Mucosa of stomach (tissue), 1 donor: ENCODE data around the gene DOLPP1.

Source experiments
- H3K27me3 ChIP-seq: one replicate; pipeline ENCODE4 v1.7.0; 2013; ENCODE audit warnings: mild to moderate bottlenecking, low read length; ENCODE audit not compliant: control insufficient read depth, insufficient read depth
- H3K36me3 ChIP-seq: one replicate; pipeline ENCODE4 v1.7.0; 2013; ENCODE audit warnings: low read length; ENCODE audit not compliant: control insufficient read depth, insufficient read depth
- H3K4me1 ChIP-seq: one replicate; pipeline ENCODE4 v1.7.0; 2013; ENCODE audit warnings: mild to moderate bottlenecking, low read length; ENCODE audit not compliant: control insufficient read depth, insufficient read depth
- H3K4me3 ChIP-seq: one replicate; pipeline ENCODE4 v1.7.0; 2013; ENCODE audit warnings: low read length
- H3K9ac ChIP-seq: one replicate; pipeline ENCODE4 v1.7.0; 2013; ENCODE audit warnings: mild to moderate bottlenecking, low read length, moderate library complexity
- H3K9me3 ChIP-seq: one replicate; pipeline ENCODE4 v1.7.0; 2013; ENCODE audit warnings: mild to moderate bottlenecking, low read length, moderate library complexity; ENCODE audit not compliant: control insufficient read depth
- donor health status: Pancreatic carcinoma.

The DOLPP1 gene

DNA sequence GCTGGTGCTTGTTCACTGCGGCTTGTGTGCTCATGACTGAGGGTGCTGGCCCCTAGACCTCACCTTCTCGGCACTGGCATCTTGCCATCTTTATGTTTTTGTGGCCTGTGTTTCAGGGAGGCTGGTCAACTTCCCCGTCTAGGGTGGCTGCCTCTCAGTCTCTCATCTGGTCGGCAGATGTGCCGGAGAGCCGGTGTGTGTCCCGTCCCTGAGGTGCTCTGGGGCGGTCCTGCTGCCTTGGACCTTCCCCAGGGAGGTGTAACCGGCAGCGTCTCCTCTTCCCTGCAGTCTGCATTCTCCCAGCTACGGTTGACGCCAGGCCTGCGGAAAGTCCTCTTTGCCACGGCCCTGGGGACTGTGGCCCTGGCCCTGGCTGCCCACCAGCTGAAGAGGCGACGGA lies 38.9 kb upstream of the DOLPP1 start:
- Histone ChIP-seq H3K4me3 (no peak overlapping the region), H3K9me3 (no peaks in the 10 kb centered on the region), H3K9ac (no peak overlapping the region), H3K27me3 (no peaks in the 10 kb centered on the region), H3K36me3 (no peaks in the 10 kb centered on the region), H3K4me1 (peaks cover 16% of the 10 kb centered on the region)

DNA sequence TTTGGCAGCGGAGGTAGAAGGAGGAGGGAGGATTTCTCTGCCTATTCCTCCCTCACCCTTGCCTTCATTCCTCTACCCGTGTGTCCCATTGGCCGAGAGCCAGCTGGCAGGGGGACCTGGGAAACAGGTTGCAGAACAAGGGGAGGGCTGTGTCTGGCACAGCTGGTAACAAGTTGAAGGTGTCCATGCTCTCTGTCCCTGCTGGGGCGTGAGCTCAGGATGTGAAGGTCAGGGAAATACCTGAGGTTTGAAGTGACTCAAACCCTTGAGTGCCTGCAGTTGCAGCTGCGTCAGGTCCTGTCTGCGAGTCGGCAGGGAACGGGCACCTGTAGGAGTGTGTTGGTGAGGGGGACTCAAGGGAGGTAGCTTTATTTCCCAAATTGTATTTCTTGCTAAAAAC lies 28.3 kb upstream of the DOLPP1 start:
- H3K9me3 ChIP-seq: no peaks in the 10 kb centered on the region
- H3K27me3 ChIP-seq: no peaks in the 10 kb centered on the region
- H3K36me3 ChIP-seq: peaks cover 3% of the 10 kb centered on the region
- H3K4me3 ChIP-seq: no peak overlapping the region
- H3K9ac ChIP-seq: peak overlapping the region; percentile 53
- H3K4me1 ChIP-seq: peaks cover 21% of the 10 kb centered on the region

DNA sequence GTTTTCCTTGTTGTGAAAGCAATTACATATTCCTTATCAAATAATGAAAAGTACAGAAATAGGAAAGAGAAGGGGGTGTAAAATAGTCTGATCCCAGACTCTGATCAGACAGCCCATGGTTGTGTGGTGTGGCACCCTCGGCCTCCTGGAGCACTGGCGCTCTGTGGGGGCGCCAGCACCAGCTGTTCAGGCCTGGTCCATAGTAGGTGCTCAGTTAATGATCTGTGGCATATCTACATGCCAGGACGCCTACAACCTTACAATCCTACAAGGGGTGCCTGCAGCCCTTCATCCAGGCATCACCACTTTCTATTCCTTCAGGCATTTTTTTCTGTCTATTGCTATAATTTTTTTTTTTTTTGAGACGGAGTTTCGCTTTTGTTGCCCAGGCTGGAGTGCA lies 27.9 kb upstream of the DOLPP1 start:
- Histone ChIP-seq H3K9me3 (no peaks in the 10 kb centered on the region), H3K4me1 (peaks cover 21% of the 10 kb centered on the region), H3K9ac (no peak overlapping the region), H3K36me3 (peaks cover 3% of the 10 kb centered on the region), H3K4me3 (no peak overlapping the region), H3K27me3 (no peaks in the 10 kb centered on the region)

DNA sequence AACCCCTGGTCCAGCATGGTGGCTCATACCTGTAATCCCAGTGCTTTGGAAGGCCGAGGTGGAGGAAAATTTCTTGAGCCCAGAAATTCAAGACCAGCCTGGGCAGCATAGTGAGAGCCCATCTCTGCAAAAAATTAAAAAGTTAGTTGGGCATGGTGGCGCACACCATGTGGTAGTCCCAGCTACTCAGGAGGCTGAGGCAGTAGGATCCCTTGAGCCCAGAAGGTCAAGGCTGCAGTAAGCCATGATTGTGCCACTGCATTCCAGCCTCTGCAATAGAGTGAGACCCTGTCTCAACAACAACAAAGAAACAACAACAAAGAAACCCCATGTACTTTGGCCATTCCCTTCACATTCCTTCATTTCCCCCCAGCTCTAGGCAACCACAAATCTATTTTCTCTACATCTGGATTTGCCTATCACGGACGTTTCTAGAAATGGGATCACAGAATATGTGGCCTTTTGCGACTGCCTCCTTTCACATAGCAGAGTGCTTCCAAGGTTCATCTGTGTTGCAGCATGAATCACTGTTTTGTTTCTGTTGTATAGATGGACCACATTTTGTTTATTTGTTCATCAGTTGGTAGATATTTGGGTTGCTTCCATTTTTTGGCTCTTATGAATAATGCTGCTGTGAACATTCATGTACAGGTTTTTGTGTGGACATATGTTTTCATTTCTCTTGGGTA lies 26.6 kb upstream of the DOLPP1 start:
- no peaks in the 10 kb centered on the region for H3K27me3 ChIP-seq
- no peak overlapping the region for H3K9ac ChIP-seq
- no peak overlapping the region for H3K4me3 ChIP-seq
- H3K36me3 ChIP-seq: no peaks in the 10 kb centered on the region
- H3K4me1 ChIP-seq: peaks cover 28% of the 10 kb centered on the region
- H3K9me3 ChIP-seq: no peaks in the 10 kb centered on the region

DNA sequence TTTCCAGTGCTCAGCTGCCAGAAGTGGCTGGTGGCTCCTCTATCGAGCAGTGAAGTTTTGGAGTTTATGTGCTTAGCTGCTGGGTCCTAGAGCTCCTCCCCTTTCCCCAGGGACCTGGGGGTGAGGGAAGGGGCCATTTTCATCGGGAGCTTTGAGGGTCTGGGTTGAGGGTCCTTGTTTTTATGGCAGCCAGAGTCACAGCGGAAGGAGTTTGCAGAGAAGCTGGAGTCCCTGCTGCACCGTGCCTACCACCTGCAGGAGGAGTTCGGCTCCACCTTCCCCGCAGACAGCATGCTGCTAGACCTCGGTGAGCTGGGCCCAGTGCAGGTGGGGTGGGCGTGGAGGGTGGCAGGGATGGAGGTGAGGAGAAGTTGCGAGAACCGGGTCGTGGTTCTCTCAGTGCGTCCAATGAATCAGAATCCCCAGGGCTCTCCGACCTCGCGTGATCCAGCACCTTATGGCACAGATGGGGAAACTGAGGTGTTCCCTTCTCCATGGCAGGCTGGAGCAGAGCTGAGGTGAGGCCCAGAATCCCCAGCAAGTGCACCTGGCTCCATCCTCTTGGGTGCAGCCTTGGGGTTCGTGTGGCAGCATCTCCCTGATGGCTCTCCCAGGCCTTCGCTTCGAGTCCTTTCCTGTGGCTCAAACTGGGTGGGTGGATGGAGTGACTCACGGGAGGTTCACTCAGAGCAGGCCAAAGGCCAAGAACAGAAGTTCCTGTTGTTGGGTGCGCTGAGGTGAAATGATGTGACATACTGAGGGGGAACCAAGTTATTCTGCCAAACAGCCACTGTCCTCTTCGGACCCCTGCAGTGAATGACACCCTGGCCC lies 21.7 kb upstream of the DOLPP1 start:
- Histone ChIP-seq H3K36me3 (peaks cover 6% of the 10 kb centered on the region), H3K9me3 (no peaks in the 10 kb centered on the region), H3K9ac (peak overlapping the region; percentile 28), H3K27me3 (no peaks in the 10 kb centered on the region), H3K4me3 (no peak overlapping the region), H3K4me1 (peaks cover 14% of the 10 kb centered on the region)

DNA sequence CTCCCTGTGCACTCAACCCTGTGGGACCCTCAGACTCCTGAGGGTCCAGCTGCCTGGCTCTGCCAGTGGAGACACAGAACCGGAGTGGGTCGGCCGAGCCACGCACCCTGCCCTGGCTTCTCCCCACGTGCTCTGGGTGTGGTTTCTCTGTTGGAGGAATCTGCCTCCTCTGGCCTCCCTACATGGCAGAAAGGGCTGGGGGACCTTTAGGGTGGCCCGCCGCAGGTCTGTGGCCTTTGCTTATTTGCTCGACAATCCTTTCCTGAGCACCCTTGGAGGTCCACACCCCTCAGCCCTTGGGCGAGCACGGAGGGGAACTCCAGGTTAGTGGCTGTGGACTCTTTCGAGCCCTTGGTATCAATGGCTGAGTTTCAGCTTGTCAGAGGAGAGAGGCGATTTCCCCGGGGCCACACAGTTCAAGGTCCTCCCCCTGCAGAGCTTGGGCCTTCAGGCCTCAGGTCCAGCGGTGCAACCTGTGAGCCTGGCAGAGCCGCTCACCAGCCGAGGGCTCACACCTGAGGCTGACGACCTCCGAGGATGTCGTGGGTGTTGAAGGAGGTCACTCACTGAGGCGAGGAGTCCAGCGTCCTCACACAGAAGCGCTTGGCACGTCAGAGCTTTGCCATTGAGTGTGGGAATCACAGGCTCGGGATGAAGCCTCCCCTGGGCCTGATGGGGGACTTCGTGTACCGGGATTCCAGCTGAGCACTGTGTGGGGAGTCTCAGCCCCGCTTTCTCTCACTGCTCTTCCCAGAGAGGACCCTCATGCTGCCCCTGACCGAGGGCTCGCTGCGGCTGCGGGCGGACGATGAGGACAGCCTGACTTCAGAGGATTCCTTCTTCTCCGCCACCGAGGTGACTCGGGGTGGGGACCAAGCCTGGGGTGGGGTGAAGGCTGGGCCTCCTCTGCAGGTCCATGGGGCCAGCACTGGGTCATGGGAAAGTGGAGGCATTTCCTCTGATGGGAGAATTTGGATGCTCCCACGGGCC lies 20.8 kb upstream of the DOLPP1 start:
- H3K4me3 ChIP-seq: no peak overlapping the region
- no peaks in the 10 kb centered on the region for H3K27me3 ChIP-seq
- H3K9ac ChIP-seq: no peak overlapping the region
- peaks cover 6% of the 10 kb centered on the region for H3K36me3 ChIP-seq
- H3K4me1 ChIP-seq: peaks cover 14% of the 10 kb centered on the region
- H3K9me3 ChIP-seq: no peaks in the 10 kb centered on the region

DNA sequence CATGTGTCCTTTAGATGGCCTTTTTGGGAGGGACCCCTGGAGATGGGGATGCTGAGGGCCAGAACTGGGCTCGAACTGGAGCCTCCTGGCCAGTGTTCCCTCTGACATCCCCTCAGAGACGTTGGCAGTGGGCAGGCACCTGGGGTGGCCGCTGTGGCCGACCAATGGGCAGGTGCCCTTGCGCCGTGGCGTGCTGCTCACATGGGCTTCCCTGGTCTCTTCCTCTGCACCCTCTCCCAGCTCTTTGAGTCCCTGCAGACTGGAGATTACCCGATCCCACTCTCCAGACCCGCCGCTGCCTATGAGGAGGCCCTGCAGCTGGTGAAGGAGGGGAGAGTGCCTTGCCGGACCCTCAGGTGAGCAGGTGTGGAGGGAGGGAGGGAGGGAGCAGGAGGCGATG lies 19.9 kb upstream of the DOLPP1 start:
- Histone ChIP-seq H3K4me3 (no peak overlapping the region), H3K36me3 (peaks cover 6% of the 10 kb centered on the region), H3K9me3 (no peaks in the 10 kb centered on the region), H3K4me1 (peaks cover 14% of the 10 kb centered on the region), H3K27me3 (no peaks in the 10 kb centered on the region), H3K9ac (no peak overlapping the region)

DNA sequence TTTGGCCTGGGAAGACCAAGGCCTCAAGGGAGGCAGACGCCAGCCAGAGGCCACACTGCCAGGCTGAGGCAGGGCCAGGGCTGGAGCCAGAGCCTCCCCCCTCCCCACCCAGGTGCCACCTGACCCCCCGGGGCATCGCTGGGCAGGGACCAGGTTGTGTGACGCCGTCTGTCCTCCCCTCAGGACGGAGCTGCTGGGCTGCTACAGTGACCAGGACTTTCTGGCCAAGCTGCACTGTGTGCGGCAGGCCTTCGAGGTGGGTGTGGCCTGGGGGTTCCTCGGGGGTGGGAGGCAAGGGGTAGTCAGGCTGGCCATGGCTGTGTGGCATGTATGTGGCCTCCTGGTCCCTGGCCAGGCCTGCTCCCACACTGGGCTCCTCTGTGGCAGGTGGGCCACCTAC lies 17.9 kb upstream of the DOLPP1 start:
- no peak overlapping the region for H3K9ac ChIP-seq
- H3K4me1 ChIP-seq: peaks cover 14% of the 10 kb centered on the region
- H3K27me3 ChIP-seq: no peaks in the 10 kb centered on the region
- H3K36me3 ChIP-seq: peaks cover 14% of the 10 kb centered on the region
- H3K4me3 ChIP-seq: no peak overlapping the region
- H3K9me3 ChIP-seq: no peaks in the 10 kb centered on the region

DNA sequence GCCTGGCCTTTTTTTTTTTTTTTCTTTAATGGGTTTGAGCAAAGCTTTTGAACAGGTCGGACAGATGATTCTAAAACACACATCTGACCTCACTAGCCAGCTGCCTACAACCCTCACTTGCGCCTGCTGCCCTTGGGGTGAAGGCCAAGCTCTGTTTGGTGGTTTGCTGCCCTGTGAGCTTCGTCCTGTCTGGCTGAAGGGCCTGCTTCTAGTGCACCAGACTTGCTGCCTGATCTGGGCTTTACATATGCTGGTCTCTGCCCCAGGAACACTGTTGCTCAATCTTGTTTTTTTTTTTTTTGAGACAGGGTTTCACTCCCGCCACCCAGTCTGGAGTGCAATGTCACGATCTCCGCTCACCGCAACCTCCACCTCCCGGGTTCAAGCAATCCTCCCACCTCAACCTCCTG lies 16.4 kb upstream of the DOLPP1 start:
- Histone ChIP-seq H3K9ac (no peak overlapping the region), H3K4me1 (peaks cover 18% of the 10 kb centered on the region), H3K4me3 (no peak overlapping the region), H3K9me3 (no peaks in the 10 kb centered on the region), H3K27me3 (no peaks in the 10 kb centered on the region), H3K36me3 (peaks cover 14% of the 10 kb centered on the region)

DNA sequence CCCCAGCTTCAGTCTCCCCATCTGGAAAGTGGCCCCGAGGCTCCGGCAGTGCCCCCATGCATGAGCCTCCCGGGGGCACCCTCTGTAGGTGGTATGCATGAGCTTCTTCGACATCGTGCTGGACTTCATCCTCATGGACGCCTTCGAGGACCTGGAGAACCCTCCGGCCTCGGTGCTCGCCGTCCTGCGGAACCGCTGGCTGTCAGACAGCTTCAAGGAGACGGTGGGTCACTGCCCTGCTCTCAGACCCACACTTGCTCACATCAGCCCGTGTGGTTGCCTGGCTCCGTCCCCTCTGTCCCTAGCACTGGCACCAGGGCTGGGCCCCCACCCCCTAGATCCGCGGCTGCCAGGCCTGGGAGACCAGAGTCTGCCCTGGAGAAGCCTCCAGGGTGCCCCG lies 12.8 kb upstream of the DOLPP1 start:
- Histone ChIP-seq H3K9me3 (no peaks in the 10 kb centered on the region), H3K36me3 (peaks cover 7% of the 10 kb centered on the region), H3K4me3 (no peak overlapping the region), H3K4me1 (peaks cover 40% of the 10 kb centered on the region), H3K9ac (no peak overlapping the region), H3K27me3 (no peaks in the 10 kb centered on the region)

DNA sequence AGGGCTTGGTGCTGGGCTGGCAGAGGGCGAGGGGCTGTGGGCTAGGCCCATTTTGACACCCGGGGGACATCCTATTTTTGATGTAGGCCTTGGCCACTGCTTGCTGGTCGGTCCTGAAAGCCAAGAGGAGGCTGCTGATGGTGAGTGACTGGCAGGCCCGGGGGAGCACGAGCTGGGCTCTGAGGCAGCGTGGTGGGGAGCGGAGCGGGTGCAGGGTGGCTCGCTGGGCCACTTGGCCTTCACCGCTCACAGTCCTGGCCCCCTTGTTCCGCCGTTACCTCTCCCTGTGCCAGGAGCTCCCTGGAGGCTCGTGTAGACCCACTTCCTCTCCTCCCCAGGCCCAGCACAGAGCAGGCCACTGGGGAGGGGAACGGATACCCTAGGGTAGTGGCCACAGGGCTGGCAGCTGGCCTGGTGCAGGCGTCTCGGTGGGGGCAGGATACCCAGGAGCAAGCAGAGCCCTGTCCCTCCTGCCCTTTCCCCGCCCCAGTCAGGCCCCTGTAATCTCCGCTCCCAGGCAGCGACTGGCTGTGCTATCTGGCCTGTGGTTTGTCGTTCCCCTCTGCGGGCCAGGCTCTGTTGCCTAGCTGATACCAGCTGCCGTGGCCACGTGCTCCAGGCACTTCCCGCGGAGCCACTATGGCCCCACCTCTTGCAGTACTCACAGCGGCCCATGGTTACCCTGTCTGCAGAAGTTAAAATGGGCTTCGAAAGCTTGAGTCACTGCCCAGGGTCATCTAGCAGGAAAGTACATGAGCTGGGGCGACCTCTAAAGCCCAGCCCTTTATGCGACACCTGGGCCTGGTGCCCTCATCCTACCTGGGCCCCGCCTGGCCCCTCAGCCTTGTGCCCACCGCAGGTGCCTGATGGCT lies 11.7 kb upstream of the DOLPP1 start:
- Histone ChIP-seq H3K36me3 (peaks cover 7% of the 10 kb centered on the region), H3K4me3 (no peak overlapping the region), H3K4me1 (peaks cover 40% of the 10 kb centered on the region), H3K9me3 (no peaks in the 10 kb centered on the region), H3K9ac (peak overlapping the region; percentile 50), H3K27me3 (no peaks in the 10 kb centered on the region)
